GM23338 (cell line): ENCODE measurements around the gene HIF3A. TPM values are rescaled to one million over a fixed set of nuclear protein-coding genes. Genes with fewer than 3 reads are reported as not detected.

Experiments
- ATAC-seq: fragments of 200-7000 bp; cut with Tn5 transposase; 3 replicates; pipeline ENCODE4 v1.9.1; 2020
- DNase-seq: peaks from one replicate; pipeline ENCODE4 v3.0.0-alpha.2; 2015; ENCODE audit warnings: low spot score
- H2AFZ ChIP-seq: fragments of 200-600 bp; sonication (generic); 2 replicates; pipeline ENCODE4 v1.8.0; 2016; ENCODE audit warnings: antibody characterized with exemption, mild to moderate bottlenecking, moderate library complexity
- H3F3A ChIP-seq: fragments of 200-600 bp; sonication (generic); replicated peaks from 2 replicates; pipeline ENCODE4 v1.8.0; 2017; ENCODE audit warnings: antibody characterized with exemption, mixed run types, low read depth
- H3K27ac ChIP-seq: fragments of 200-600 bp; sonication (generic); 2 replicates; pipeline ENCODE4 v1.6.1; 2016; ENCODE audit warnings: low read depth
- H3K27me3 ChIP-seq: fragments of 200-600 bp; sonication (generic); 2 replicates; pipeline ENCODE4 v1.8.0; 2016; ENCODE audit warnings: mild to moderate bottlenecking, mixed run types, moderate library complexity; ENCODE audit not compliant: insufficient read depth
- H3K36me3 ChIP-seq: fragments of 200-600 bp; sonication (generic); 2 replicates; pipeline ENCODE4 v1.8.0; 2016; ENCODE audit warnings: mild to moderate bottlenecking; ENCODE audit not compliant: insufficient read depth
- H3K4me1 ChIP-seq: fragments of 200-600 bp; sonication (generic); 2 replicates; pipeline ENCODE4 v1.8.0; 2016; ENCODE audit warnings: mild to moderate bottlenecking, moderate library complexity; ENCODE audit not compliant: insufficient read depth
- H3K4me2 ChIP-seq: fragments of 200-600 bp; sonication (generic); 2 replicates; pipeline ENCODE4 v1.7.1; 2017; ENCODE audit warnings: mixed run types
- H3K4me3 ChIP-seq: fragments of 200-600 bp; sonication (generic); 2 replicates; pipeline ENCODE4 v1.6.1; 2016; ENCODE audit warnings: mixed run types
- H3K79me2 ChIP-seq: fragments of 200-600 bp; sonication (generic); replicated peaks from 2 replicates; pipeline ENCODE4 v1.8.0; 2017; ENCODE audit warnings: mild to moderate bottlenecking; ENCODE audit not compliant: insufficient read depth
- H3K9me2 ChIP-seq: fragments of 200-600 bp; sonication (generic); 2 replicates; pipeline ENCODE4 v1.8.0; 2017; ENCODE audit not compliant: insufficient read depth
- H4K20me1 ChIP-seq: fragments of 200-600 bp; sonication (generic); replicated peaks from 2 replicates; pipeline ENCODE4 v1.8.0; 2017; ENCODE audit warnings: mild to moderate bottlenecking; ENCODE audit not compliant: insufficient read depth
- H3K27ac Mint-ChIP-seq: 2 replicates; pipeline ENCODE4 v1.8.0; 2020; ENCODE audit warnings: inconsistent platforms, mild to moderate bottlenecking, moderate library complexity, mixed read lengths
- H3K27me3 Mint-ChIP-seq: 3 replicates; pipeline ENCODE4 v1.8.0; 2022; ENCODE audit warnings: low read depth, mild to moderate bottlenecking, moderate library complexity, mixed read lengths, inconsistent platforms; ENCODE audit not compliant: insufficient read depth, poor library complexity
- H3K36me3 Mint-ChIP-seq: 3 replicates; pipeline ENCODE4 v1.8.0; 2021; ENCODE audit warnings: low read depth, mild to moderate bottlenecking, inconsistent platforms, moderate library complexity, mixed read lengths
- H3K4me1 Mint-ChIP-seq: 3 replicates; pipeline ENCODE4 v1.8.0; 2020; ENCODE audit warnings: mild to moderate bottlenecking, inconsistent platforms, mixed read lengths
- H3K4me3 Mint-ChIP-seq: 3 replicates; pipeline ENCODE4 v1.8.0; 2021; ENCODE audit warnings: moderate library complexity, mild to moderate bottlenecking, inconsistent platforms, mixed read lengths
- H3K9me3 Mint-ChIP-seq: 3 replicates; pipeline ENCODE4 v1.8.0; 2020; ENCODE audit warnings: moderate library complexity, mild to moderate bottlenecking, inconsistent platforms, mixed read lengths
- CREB1 ChIP-seq: fragments of 250-450 bp; sonication (Bioruptor Pico); IDR thresholded peaks from 2 replicates; pipeline ENCODE4 v1.5.0; 2020; ENCODE audit warnings: low read depth, mild to moderate bottlenecking, moderate library complexity
- EZH2 ChIP-seq: fragments of 200-600 bp; sonication (generic); IDR thresholded peaks from one replicate; pipeline ENCODE4 v1.8.0; 2017; ENCODE audit warnings: antibody characterized with exemption, mild to moderate bottlenecking, low read depth; ENCODE audit not compliant: unreplicated experiment
- NANOG ChIP-seq: IDR thresholded peaks from 2 replicates; pipeline ENCODE4 v1.6.1; 2016; ENCODE audit warnings: antibody characterized with exemption, borderline replicate concordance
- POLR2AphosphoS5 ChIP-seq: IDR thresholded peaks from 2 replicates; pipeline ENCODE4 v1.6.1; 2016; ENCODE audit warnings: antibody characterized with exemption, low read depth
- STAT1 ChIP-seq: IDR thresholded peaks from one replicate; pipeline ENCODE4 v1.6.1; 2016; ENCODE audit warnings: antibody characterized with exemption; ENCODE audit not compliant: unreplicated experiment
- ZNF114 ChIP-seq: fragments of 250-450 bp; sonication (Bioruptor Pico); IDR thresholded peaks from 2 replicates; pipeline ENCODE4 v1.5.0; 2020; ENCODE audit warnings: mild to moderate bottlenecking, moderate library complexity
- ZNF331 ChIP-seq: fragments of 250-450 bp; sonication (Bioruptor Pico); IDR thresholded peaks from 2 replicates; pipeline ENCODE4 v1.5.0; 2020; ENCODE audit warnings: low read depth, mild to moderate bottlenecking, moderate library complexity
- polyA plus RNA-seq: library from polyadenylated mRNA; unstranded; fragments of >200 nt; fragmentation: Nextera tagmentation; extraction: Ambion mirVana; gene quantifications from 2 replicates; pipeline ENCODE4 v1.2.1, GENCODE V29; 2016
- total RNA-seq: library from RNA; depleted of rRNA; stranded (reverse); fragments of >200 nt; shearing (Covaris generic); gene quantifications from 2 replicates; pipeline ENCODE4 v1.2.3, GENCODE V29; 2014
- TF ChIP-seq, protein P1 (sequence below), 2 experiments: fragments of 200-600 bp in 1 of 2; sonication (generic) in 1 of 2; conservative IDR thresholded peaks; 2 replicates each; pipeline versions ENCODE4 v1.5.1 to v1.6.1; 2016 to 2017; ENCODE audit warnings: antibody characterized with exemption in 2 of 2, low read depth in 2 of 2, mild to moderate bottlenecking in 2 of 2, moderate library complexity in 1 of 2
- TF ChIP-seq, protein P2 (sequence below): IDR thresholded peaks from one replicate; pipeline ENCODE4 v1.6.1; 2018; ENCODE audit warnings: antibody characterized with exemption; ENCODE audit not compliant: unreplicated experiment
- TF ChIP-seq, protein P3 (sequence below): IDR thresholded peaks from 2 replicates; pipeline ENCODE4 v1.6.1; 2016; ENCODE audit warnings: antibody characterized with exemption

The HIF3A gene
- total and polyA plus RNA-seq, 2 experiments from 2014 or later: 20.4 to 70.5 TPM

DNA sequence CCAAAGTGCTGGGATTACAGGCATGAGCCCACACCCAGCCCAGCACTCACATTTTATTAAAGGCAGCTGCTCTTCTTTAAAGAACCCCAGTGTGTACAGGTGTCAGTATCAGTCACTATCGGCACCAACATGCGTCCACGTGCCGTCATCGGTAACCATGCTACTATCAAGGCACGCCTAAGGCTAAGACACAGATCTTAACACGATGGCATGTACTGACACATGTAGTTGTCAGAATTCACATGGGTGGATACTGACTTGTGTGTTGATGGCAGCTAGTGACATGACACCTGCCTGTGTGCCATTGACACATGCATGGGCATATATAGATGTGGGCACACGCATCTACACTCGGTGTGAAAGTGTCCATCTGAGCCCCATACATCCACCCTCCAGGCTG lies 12.2 kb upstream of the HIF3A start (continued):
- TF ChIP-seq, protein P1, sequence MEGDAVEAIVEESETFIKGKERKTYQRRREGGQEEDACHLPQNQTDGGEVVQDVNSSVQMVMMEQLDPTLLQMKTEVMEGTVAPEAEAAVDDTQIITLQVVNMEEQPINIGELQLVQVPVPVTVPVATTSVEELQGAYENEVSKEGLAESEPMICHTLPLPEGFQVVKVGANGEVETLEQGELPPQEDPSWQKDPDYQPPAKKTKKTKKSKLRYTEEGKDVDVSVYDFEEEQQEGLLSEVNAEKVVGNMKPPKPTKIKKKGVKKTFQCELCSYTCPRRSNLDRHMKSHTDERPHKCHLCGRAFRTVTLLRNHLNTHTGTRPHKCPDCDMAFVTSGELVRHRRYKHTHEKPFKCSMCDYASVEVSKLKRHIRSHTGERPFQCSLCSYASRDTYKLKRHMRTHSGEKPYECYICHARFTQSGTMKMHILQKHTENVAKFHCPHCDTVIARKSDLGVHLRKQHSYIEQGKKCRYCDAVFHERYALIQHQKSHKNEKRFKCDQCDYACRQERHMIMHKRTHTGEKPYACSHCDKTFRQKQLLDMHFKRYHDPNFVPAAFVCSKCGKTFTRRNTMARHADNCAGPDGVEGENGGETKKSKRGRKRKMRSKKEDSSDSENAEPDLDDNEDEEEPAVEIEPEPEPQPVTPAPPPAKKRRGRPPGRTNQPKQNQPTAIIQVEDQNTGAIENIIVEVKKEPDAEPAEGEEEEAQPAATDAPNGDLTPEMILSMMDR (conservative IDR thresholded peaks at IDR 0.05; ENCODE audit: low read depth in 2 of 2): no peak
- TF ChIP-seq CREB1 (CRISPR knock-in tag) (no peak), POLR2AphosphoS5 (no peak), NANOG (no peak), EZH2 (no peak)

- Mint-ChIP-seq H3K36me3 (no peaks in the 10 kb centered on the region), H3K27ac (no peak overlapping the region), H3K27me3 (peaks cover 7% of the 10 kb centered on the region), H3K4me3 (no peak overlapping the region), H3K4me1 (no peaks in the 10 kb centered on the region), H3K9me3 (0 out of 3 replicates have a peak, but pooled peaks cover 4% of the 10 kb centered on the region)
- H2AFZ ChIP-seq: no peak overlapping the region
- H3F3A ChIP-seq: no peaks in the 10 kb centered on the region
- no peaks in the 10 kb centered on the region for H3K36me3 ChIP-seq
- H3K27me3 ChIP-seq: no peaks in the 10 kb centered on the region
- no peaks in the 10 kb centered on the region for H4K20me1 ChIP-seq
- no peaks in the 10 kb centered on the region for H3K4me1 ChIP-seq
- no peak for ATAC-seq
- peaks cover 9% of the 10 kb centered on the region; the same call in 1 of the 2 replicates for H3K9me2 ChIP-seq
- no peak overlapping the region for H3K27ac ChIP-seq
- no peak overlapping the region for H3K4me3 ChIP-seq
- no peaks in the 10 kb centered on the region for H3K79me2 ChIP-seq
- no peak overlapping the region for H3K4me2 ChIP-seq
- DNase-seq: no peak
- TF ChIP-seq, protein P2, sequence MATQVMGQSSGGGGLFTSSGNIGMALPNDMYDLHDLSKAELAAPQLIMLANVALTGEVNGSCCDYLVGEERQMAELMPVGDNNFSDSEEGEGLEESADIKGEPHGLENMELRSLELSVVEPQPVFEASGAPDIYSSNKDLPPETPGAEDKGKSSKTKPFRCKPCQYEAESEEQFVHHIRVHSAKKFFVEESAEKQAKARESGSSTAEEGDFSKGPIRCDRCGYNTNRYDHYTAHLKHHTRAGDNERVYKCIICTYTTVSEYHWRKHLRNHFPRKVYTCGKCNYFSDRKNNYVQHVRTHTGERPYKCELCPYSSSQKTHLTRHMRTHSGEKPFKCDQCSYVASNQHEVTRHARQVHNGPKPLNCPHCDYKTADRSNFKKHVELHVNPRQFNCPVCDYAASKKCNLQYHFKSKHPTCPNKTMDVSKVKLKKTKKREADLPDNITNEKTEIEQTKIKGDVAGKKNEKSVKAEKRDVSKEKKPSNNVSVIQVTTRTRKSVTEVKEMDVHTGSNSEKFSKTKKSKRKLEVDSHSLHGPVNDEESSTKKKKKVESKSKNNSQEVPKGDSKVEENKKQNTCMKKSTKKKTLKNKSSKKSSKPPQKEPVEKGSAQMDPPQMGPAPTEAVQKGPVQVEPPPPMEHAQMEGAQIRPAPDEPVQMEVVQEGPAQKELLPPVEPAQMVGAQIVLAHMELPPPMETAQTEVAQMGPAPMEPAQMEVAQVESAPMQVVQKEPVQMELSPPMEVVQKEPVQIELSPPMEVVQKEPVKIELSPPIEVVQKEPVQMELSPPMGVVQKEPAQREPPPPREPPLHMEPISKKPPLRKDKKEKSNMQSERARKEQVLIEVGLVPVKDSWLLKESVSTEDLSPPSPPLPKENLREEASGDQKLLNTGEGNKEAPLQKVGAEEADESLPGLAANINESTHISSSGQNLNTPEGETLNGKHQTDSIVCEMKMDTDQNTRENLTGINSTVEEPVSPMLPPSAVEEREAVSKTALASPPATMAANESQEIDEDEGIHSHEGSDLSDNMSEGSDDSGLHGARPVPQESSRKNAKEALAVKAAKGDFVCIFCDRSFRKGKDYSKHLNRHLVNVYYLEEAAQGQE: no peak
- TF ChIP-seq EZH2: no peak
- no peak for TF ChIP-seq NANOG
- TF ChIP-seq POLR2AphosphoS5: no peak
- TF ChIP-seq, protein P1 (conservative IDR thresholded peaks at IDR 0.05; ENCODE audit: low read depth in 2 of 2): no peak
- TF ChIP-seq, protein P3, sequence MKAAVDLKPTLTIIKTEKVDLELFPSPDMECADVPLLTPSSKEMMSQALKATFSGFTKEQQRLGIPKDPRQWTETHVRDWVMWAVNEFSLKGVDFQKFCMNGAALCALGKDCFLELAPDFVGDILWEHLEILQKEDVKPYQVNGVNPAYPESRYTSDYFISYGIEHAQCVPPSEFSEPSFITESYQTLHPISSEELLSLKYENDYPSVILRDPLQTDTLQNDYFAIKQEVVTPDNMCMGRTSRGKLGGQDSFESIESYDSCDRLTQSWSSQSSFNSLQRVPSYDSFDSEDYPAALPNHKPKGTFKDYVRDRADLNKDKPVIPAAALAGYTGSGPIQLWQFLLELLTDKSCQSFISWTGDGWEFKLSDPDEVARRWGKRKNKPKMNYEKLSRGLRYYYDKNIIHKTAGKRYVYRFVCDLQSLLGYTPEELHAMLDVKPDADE: no peak
- TF ChIP-seq ZNF331 (CRISPR knock-in tag): no peak
- TF ChIP-seq CREB1 (CRISPR knock-in tag): no peak
- TF ChIP-seq ZNF114 (CRISPR knock-in tag): no peak
- TF ChIP-seq STAT1: no peak
Observed at GRCh38 chr19:46287585-46287984, 9.3 kb upstream of the HIF3A start.
